ENCODE results near the gene NOL4L.

GRCh38 chr20:32435449-32436107 is 149.6 kb downstream of the NOL4L start:
- TF ChIP-seq, protein P1, sequence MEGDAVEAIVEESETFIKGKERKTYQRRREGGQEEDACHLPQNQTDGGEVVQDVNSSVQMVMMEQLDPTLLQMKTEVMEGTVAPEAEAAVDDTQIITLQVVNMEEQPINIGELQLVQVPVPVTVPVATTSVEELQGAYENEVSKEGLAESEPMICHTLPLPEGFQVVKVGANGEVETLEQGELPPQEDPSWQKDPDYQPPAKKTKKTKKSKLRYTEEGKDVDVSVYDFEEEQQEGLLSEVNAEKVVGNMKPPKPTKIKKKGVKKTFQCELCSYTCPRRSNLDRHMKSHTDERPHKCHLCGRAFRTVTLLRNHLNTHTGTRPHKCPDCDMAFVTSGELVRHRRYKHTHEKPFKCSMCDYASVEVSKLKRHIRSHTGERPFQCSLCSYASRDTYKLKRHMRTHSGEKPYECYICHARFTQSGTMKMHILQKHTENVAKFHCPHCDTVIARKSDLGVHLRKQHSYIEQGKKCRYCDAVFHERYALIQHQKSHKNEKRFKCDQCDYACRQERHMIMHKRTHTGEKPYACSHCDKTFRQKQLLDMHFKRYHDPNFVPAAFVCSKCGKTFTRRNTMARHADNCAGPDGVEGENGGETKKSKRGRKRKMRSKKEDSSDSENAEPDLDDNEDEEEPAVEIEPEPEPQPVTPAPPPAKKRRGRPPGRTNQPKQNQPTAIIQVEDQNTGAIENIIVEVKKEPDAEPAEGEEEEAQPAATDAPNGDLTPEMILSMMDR (IDR thresholded peaks at IDR 0.05), result no peak
- TF ChIP-seq EZH2 (IDR thresholded peaks at IDR 0.05) (no peak), EZH2phosphoT487 (IDR thresholded peaks at IDR 0.05) (no peak)

Measured in neural progenitor cell (in vitro differentiated cells).